Thymus (tissue), 11 donors: ENCODE results near the gene SERTM1. TPM values are rescaled to one million over a fixed set of nuclear protein-coding genes. Genes with fewer than 3 reads are reported as not detected.

ENCODE experiments used
- DNase-seq, 9 donors: peaks; one replicate each; pipeline ENCODE4 v3.0.0-alpha.2; 2013; ENCODE audit warnings: low spot score in 9 of 9, low read depth in 6 of 9, missing footprints in 1 of 9
- H3K27ac ChIP-seq, 2 donors: one replicate each; pipeline ENCODE4 v1.5.1; 2013; ENCODE audit warnings: control low read depth in 1 of 2, low read depth in 1 of 2, low read length in 1 of 2, mild to moderate bottlenecking in 1 of 2, moderate library complexity in 1 of 2
- H3K27me3 ChIP-seq, 2 donors: one replicate each; pipeline ENCODE4 v1.5.1; 2013; ENCODE audit warnings: low read length in 1 of 2; ENCODE audit not compliant: control insufficient read depth in 2 of 2, insufficient read depth in 1 of 2
- H3K36me3 ChIP-seq, 2 donors: one replicate each; pipeline ENCODE4 v1.5.1; 2013; ENCODE audit warnings: low read length in 1 of 2, mild to moderate bottlenecking in 1 of 2, moderate library complexity in 1 of 2; ENCODE audit not compliant: control insufficient read depth in 2 of 2, insufficient read depth in 2 of 2
- H3K4me1 ChIP-seq, 2 donors: one replicate each; pipeline ENCODE4 v1.5.1; 2013; ENCODE audit warnings: low read length in 2 of 2; ENCODE audit not compliant: control insufficient read depth in 2 of 2, insufficient read depth in 2 of 2
- H3K4me3 ChIP-seq, 2 donors: one replicate each; pipeline ENCODE4 v1.5.1; 2013; ENCODE audit warnings: low read length in 2 of 2, control low read depth in 1 of 2, mild to moderate bottlenecking in 1 of 2
- H3K9me3 ChIP-seq, 2 donors: one replicate each; pipeline ENCODE4 v1.5.1; 2013; ENCODE audit warnings: low read length in 1 of 2, mild to moderate bottlenecking in 1 of 2; ENCODE audit not compliant: control insufficient read depth in 2 of 2, insufficient read depth in 1 of 2
- WGBS: extraction: QIAGEN DNeasy Blood & Tissue Kit; methylation state at CpG from one replicate; pipeline ENCODE4 v1.1.7; 2013; 5-methylcytosine and 5-hydroxymethylcytosine counted together
- polyA plus RNA-seq: library from polyadenylated mRNA; stranded (reverse); fragments of 200-250 nt; gene quantifications from one replicate; pipeline ENCODE4 v1.2.3, GENCODE V29; 2013
- total RNA-seq: library from RNA; stranded (reverse); fragments of 120-200 nt; gene quantifications from one replicate; pipeline ENCODE4 v1.2.4, GENCODE V29; 2013
- donor health status: healthy.

SERTM1 gene
- total and polyA plus RNA-seq, 2 donors, result 0.07 to 0.09 TPM

GRCh38 chr13:36700170-36700569 lies 26.4 kb downstream of the SERTM1 start:
- no peak overlapping the region for H3K4me3 ChIP-seq
- no peak for DNase-seq
- H3K36me3 ChIP-seq, result no peaks in the 10 kb centered on the region
- H3K4me1 ChIP-seq, result no peaks in the 10 kb centered on the region
- no peak overlapping the region for H3K27ac ChIP-seq
- H3K9me3 ChIP-seq, result no peaks in the 10 kb centered on the region
- 91% methylated on average over 5 of the region's 5 CpGs for WGBS
- H3K27me3 ChIP-seq, result no peaks in the 10 kb centered on the region

GRCh38 chr13:36706755-36707154 lies 32.9 kb downstream of the SERTM1 start:
- Histone ChIP-seq H3K9me3 (no peaks in the 10 kb centered on the region), H3K4me1 (no peaks in the 10 kb centered on the region), H3K27ac (no peak overlapping the region), H3K27me3 (no peaks in the 10 kb centered on the region), H3K36me3 (no peaks in the 10 kb centered on the region), H3K4me3 (no peak overlapping the region)
- DNase-seq, result no peak
- WGBS, result 95% methylated on average over 1 of the region's 1 CpG

GRCh38 chr13:36709136-36709890 lies 35.5 kb downstream of the SERTM1 start:
- no peaks in the 10 kb centered on the region for H3K36me3 ChIP-seq
- 72% methylated on average over 1 of the region's 1 CpG for WGBS
- H3K27me3 ChIP-seq, result no peaks in the 10 kb centered on the region
- no peaks in the 10 kb centered on the region for H3K4me1 ChIP-seq
- no peak for DNase-seq
- H3K27ac ChIP-seq, result no peak overlapping the region
- H3K4me3 ChIP-seq, result no peak overlapping the region
- no peaks in the 10 kb centered on the region for H3K9me3 ChIP-seq

- Histone ChIP-seq H3K9me3 (no peaks in the 10 kb centered on the region), H3K27me3 (no peaks in the 10 kb centered on the region), H3K36me3 (no peaks in the 10 kb centered on the region), H3K4me1 (no peaks in the 10 kb centered on the region), H3K4me3 (no peak overlapping the region), H3K27ac (no peak overlapping the region)
- DNase-seq, result no peak
- 97% methylated on average over 4 of the region's 4 CpGs for WGBS
Measured at GRCh38 chr13:36710396-36710795, 36.6 kb downstream of the SERTM1 start.

- WGBS, result 95% methylated on average over 3 of the region's 3 CpGs
- DNase-seq, result no peak
Measured at GRCh38 chr13:36712290-36712689, 38.5 kb downstream of the SERTM1 start.

GRCh38 chr13:36712770-36713169 lies 39.0 kb downstream of the SERTM1 start:
- Histone ChIP-seq H3K4me3 (no peak overlapping the region), H3K27ac (no peak overlapping the region), H3K9me3 (no peaks in the 10 kb centered on the region), H3K36me3 (no peaks in the 10 kb centered on the region), H3K4me1 (no peaks in the 10 kb centered on the region), H3K27me3 (no peaks in the 10 kb centered on the region)
- DNase-seq, result no peak
- 85% methylated on average over 5 of the region's 5 CpGs for WGBS

More at GRCh38 chr13:36712290-36712689, 38.5 kb downstream of the SERTM1 start:
- Histone ChIP-seq H3K27me3 (no peaks in the 10 kb centered on the region), H3K4me3 (no peak overlapping the region), H3K36me3 (no peaks in the 10 kb centered on the region), H3K9me3 (no peaks in the 10 kb centered on the region), H3K4me1 (no peaks in the 10 kb centered on the region), H3K27ac (no peak overlapping the region)

GRCh38 chr13:36713887-36714286 lies 40.1 kb downstream of the SERTM1 start:
- no peaks in the 10 kb centered on the region for H3K4me1 ChIP-seq
- no peak overlapping the region for H3K4me3 ChIP-seq
- no peaks in the 10 kb centered on the region for H3K36me3 ChIP-seq
- no peak overlapping the region for H3K27ac ChIP-seq
- no peaks in the 10 kb centered on the region for H3K9me3 ChIP-seq
- DNase-seq, result no peak
- H3K27me3 ChIP-seq, result no peaks in the 10 kb centered on the region
- WGBS, result 19% methylated on average over 2 of the region's 2 CpGs

GRCh38 chr13:36715841-36716240 lies 42.0 kb downstream of the SERTM1 start:
- H3K4me1 ChIP-seq, result no peaks in the 10 kb centered on the region
- H3K4me3 ChIP-seq, result no peak overlapping the region
- H3K27me3 ChIP-seq, result no peaks in the 10 kb centered on the region
- no peaks in the 10 kb centered on the region for H3K9me3 ChIP-seq
- no peak overlapping the region for H3K27ac ChIP-seq
- no peaks in the 10 kb centered on the region for H3K36me3 ChIP-seq
- no peak for DNase-seq
- WGBS, result 92% methylated on average over 1 of the region's 1 CpG

GRCh38 chr13:36717017-36717416 lies 43.2 kb downstream of the SERTM1 start:
- no peak overlapping the region for H3K27ac ChIP-seq
- no peak overlapping the region for H3K4me3 ChIP-seq
- H3K4me1 ChIP-seq, result no peaks in the 10 kb centered on the region
- H3K27me3 ChIP-seq, result no peaks in the 10 kb centered on the region
- 97% methylated on average over 2 of the region's 2 CpGs for WGBS
- no peak for DNase-seq
- H3K9me3 ChIP-seq, result no peaks in the 10 kb centered on the region
- no peaks in the 10 kb centered on the region for H3K36me3 ChIP-seq
